Endothelial cell of umbilical vein (primary cell): ENCODE measurements around the gene TRIP13. TPM values are rescaled to one million over a fixed set of nuclear protein-coding genes. Genes with fewer than 3 reads are reported as not detected.

ENCODE experiments used
- BruUV-seq: library from RNA; stranded (reverse); fragments of 400-500 nt; replicated peaks from 2 replicates; lab custom pipeline; 2021; lab: Mats Ljungman, UMichigan
- CTCF ChIA-PET: fragments of 300-600, 350-600 bp; sonication (Branson Sonifier 250); formaldehyde crosslinking; loops from one replicate; lab custom pipeline; 2021; ENCODE audit warnings: antibody characterized with exemption, inconsistent platforms; lab: Charles Lee
- POLR2A ChIA-PET: fragments of 300-600, 350-600 bp; sonication (Branson Sonifier 250); formaldehyde crosslinking; loops from one replicate; lab custom pipeline; 2021; ENCODE audit warnings: antibody characterized with exemption, inconsistent platforms; lab: Charles Lee
- DNase-seq: peaks from one replicate; pipeline ENCODE4 v3.0.0-alpha.2; 2011; ENCODE audit warnings: low read depth, low spot score
- FAIRE-seq: peaks from 2 replicates; lab custom pipeline; 2011; peaks lifted over from hg19 to GRCh38; lab: Jason Lieb, UNC
- H2AFZ ChIP-seq: 2 replicates; pipeline ENCODE4 v1.6.0; 2012; ENCODE audit warnings: low read depth, low read length, control low read depth, inconsistent platforms
- H3K27ac ChIP-seq: 2 replicates; pipeline ENCODE4 v1.5.1; 2011; ENCODE audit warnings: low read depth, mild to moderate bottlenecking, control low read depth, low read length, moderate library complexity; ENCODE audit not compliant: insufficient read depth
- H3K27me3 ChIP-seq, 2 experiments: 2 replicates each; pipeline versions ENCODE4 v1.6.0 to v1.6.1; 2011; ENCODE audit warnings: low read length in 2 of 2, mixed read lengths in 1 of 2; ENCODE audit not compliant: control insufficient read depth in 2 of 2, insufficient read depth in 2 of 2
- H3K36me3 ChIP-seq, 2 experiments: 2 replicates in 1 of 2; 3 replicates in 1 of 2; pipeline ENCODE4 v1.5.1; 2011; ENCODE audit warnings: low read length in 2 of 2, mild to moderate bottlenecking in 1 of 2, moderate library complexity in 1 of 2; ENCODE audit not compliant: control insufficient read depth in 2 of 2, insufficient read depth in 2 of 2; ENCODE audit errors: extremely low read depth in 1 of 2
- H3K4me1 ChIP-seq: 3 replicates; pipeline ENCODE4 v1.5.1; 2011; ENCODE audit warnings: mild to moderate bottlenecking, low read length; ENCODE audit not compliant: control insufficient read depth, insufficient read depth; ENCODE audit errors: extremely low read depth
- H3K4me2 ChIP-seq: 2 replicates; pipeline ENCODE4 v1.6.1; 2011; ENCODE audit warnings: low read length, control low read depth, mixed read lengths; ENCODE audit not compliant: insufficient read depth
- H3K4me3 ChIP-seq, 3 experiments: fragments of 200-600 bp in 1 of 3; sonication (generic), shearing (Covaris generic) in 1 of 3; replicated peaks in 1 of 3; 2 replicates each; pipeline ENCODE4 v1.5.1; 2011 to 2016; ENCODE audit warnings: control low read depth in 3 of 3, low read length in 3 of 3, mild to moderate bottlenecking in 2 of 3, inconsistent platforms in 1 of 3, low read depth in 1 of 3, moderate library complexity in 1 of 3; ENCODE audit not compliant: insufficient read depth in 1 of 3
- H3K79me2 ChIP-seq: 2 replicates; pipeline ENCODE4 v1.6.0; 2012; ENCODE audit warnings: low read length, inconsistent platforms; ENCODE audit not compliant: control insufficient read depth, insufficient read depth
- H3K9ac ChIP-seq: replicated peaks from 2 replicates; pipeline ENCODE3; 2011; ENCODE audit warnings: low read length, control low read depth; ENCODE audit not compliant: insufficient read depth; ENCODE audit errors: extremely low read depth
- H3K9me1 ChIP-seq: replicated peaks from 3 replicates; pipeline ENCODE4 v1.6.0; 2011; ENCODE audit warnings: mild to moderate bottlenecking, low read length; ENCODE audit not compliant: control insufficient read depth, insufficient read depth; ENCODE audit errors: extremely low read depth
- H3K9me3 ChIP-seq: replicated peaks from 2 replicates; pipeline ENCODE4 v1.5.1; 2012; ENCODE audit warnings: low read length, inconsistent platforms; ENCODE audit not compliant: control insufficient read depth, insufficient read depth
- H4K20me1 ChIP-seq: replicated peaks from 2 replicates; pipeline ENCODE3; 2011; ENCODE audit warnings: mild to moderate bottlenecking, low read length; ENCODE audit not compliant: control insufficient read depth, insufficient read depth; ENCODE audit errors: extremely low read depth
- EZH2 ChIP-seq: IDR thresholded peaks from 2 replicates; pipeline ENCODE4 v1.6.1; 2012; ENCODE audit warnings: borderline replicate concordance, low read depth, mild to moderate bottlenecking, moderate library complexity, low read length, inconsistent platforms; ENCODE audit not compliant: severe bottlenecking
- FOS ChIP-seq: IDR thresholded peaks from 2 replicates; pipeline ENCODE4 v1.6.1; 2011; ENCODE audit warnings: mild to moderate bottlenecking, low read length, moderate library complexity, borderline replicate concordance; ENCODE audit not compliant: insufficient read depth
- GATA2 ChIP-seq: IDR thresholded peaks from 2 replicates; pipeline ENCODE4 v1.7.0; 2011; ENCODE audit warnings: low read depth, mild to moderate bottlenecking, moderate library complexity, mixed read lengths, low read length; ENCODE audit not compliant: insufficient read length, insufficient read depth
- JUN ChIP-seq: IDR thresholded peaks from 2 replicates; pipeline ENCODE4 v1.6.1; 2011; ENCODE audit warnings: borderline replicate concordance, low read depth; ENCODE audit not compliant: insufficient read length, insufficient read depth
- MAX ChIP-seq: IDR thresholded peaks from 2 replicates; pipeline ENCODE4 v1.6.1; 2011; ENCODE audit not compliant: insufficient read depth, insufficient read length
- MYC ChIP-seq: IDR thresholded peaks from one replicate; pipeline ENCODE4 v1.6.1; 2011; ENCODE audit warnings: mild to moderate bottlenecking, low read depth, low read length
- POLR2A ChIP-seq: IDR thresholded peaks from 2 replicates; pipeline ENCODE4 v1.6.1; 2012; ENCODE audit warnings: low read depth, mild to moderate bottlenecking, control low read depth, low read length
- POLR2AphosphoS5 ChIP-seq: IDR thresholded peaks from 2 replicates; pipeline ENCODE4 v1.6.1; 2012; ENCODE audit warnings: low read depth, mild to moderate bottlenecking, control low read depth, low read length, moderate library complexity; ENCODE audit not compliant: insufficient read depth
- dilution Hi-C: fragments of 300-500 bp; cut with MboI; formaldehyde crosslinking; loops from one replicate; pipeline ENCODE4 v1.15.0; 2019; ENCODE audit warnings: low sequenced_read_pairs; ENCODE audit not compliant: extremely low pct_ligation_motif_present
- intact Hi-C: fragments of 100-400 bp; cut with micrococcal nuclease; formaldehyde crosslinking; loops from one replicate; pipeline ENCODE4 v1.10.0; 2022
- polyA plus RNA-seq, 4 experiments: library from polyadenylated mRNA; depleted of rRNA in 3 of 4; stranded (reverse) in 3 of 4; unstranded in 1 of 4; fragments of >200 nt; gene quantifications; 2 replicates each; pipeline versions ENCODE4 v1.2.1 to v1.2.3, GENCODE V29; 2011 to 2012; ENCODE audit warnings: missing spikeins in 1 of 4
- total RNA-seq: library from RNA; stranded (reverse); gene quantifications from 2 replicates; pipeline ENCODE4 v1.2.3, GENCODE V29; 2021
- TF ChIP-seq, protein P1 (sequence below), 2 donors: IDR thresholded peaks; 1 replicate in 1 of 2; 2 replicates in 1 of 2; pipeline ENCODE4 v1.5.1; 2011; ENCODE audit warnings: low read length in 2 of 2, mild to moderate bottlenecking in 2 of 2, moderate library complexity in 2 of 2, control low read depth in 1 of 2, inconsistent platforms in 1 of 2, low read depth in 1 of 2; ENCODE audit not compliant: insufficient read depth in 1 of 2; ENCODE audit errors: extremely low read depth in 1 of 2

TRIP13 gene
- total and polyA plus RNA-seq, 2 donors (not counting 3 experiments of a cell fraction or from before 2014, with no cell fraction given): 17.4 to 39.0 TPM

DNA sequence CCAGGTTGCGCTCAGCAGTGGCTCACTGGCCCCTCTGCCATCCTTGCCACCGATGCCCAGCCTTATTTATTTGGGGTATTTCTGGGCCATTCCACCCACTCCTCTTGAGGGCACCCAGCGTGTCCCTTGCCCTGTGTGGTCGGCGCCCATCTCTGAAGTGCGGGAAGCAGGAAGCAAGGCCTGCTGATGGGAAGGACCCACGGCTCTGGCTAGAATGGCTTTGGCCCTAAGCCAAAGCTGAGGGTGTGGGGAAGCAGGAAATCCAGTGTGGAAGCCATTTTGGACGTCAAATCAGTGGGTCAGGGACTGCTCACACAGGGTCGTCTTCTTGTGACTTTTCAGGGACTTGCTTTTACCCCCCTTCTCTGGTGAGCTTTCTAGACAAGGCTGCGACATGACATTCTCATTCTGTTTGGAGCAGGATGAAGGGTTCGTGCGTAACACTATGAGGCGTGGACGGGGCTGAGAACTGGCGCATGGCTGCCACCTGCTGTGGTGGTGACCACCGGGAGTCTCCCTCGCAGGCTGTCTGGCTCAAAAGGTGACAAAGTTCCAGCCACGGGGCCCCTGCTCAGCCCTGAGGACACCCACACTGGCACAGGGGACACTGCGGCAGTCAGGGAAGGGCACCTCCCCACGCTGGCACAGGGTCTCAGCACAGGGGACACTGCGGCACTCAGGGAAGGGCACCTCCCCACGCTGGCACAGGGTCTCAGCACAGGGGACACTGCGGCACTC, 65.2 kb downstream of the TRIP13 start:
- CTCF ChIA-PET: interaction anchor here (0.8 to 1.5 kb wide), 7 partner anchors 10 to 183 kb away, joined by 3 to 7 read pairs (median 3); no protein-coding TSS in a partner anchor
- Histone ChIP-seq H3K79me2 (no peaks in the 10 kb centered on the region), H3K4me1 (peaks cover 19% of the 10 kb centered on the region), H3K9ac (no peak overlapping the region), H2AFZ (no peak overlapping the region), H3K9me3 (no peaks in the 10 kb centered on the region), H3K9me1 (no peaks in the 10 kb centered on the region), H3K4me2 (no peak overlapping the region), H3K4me3 (no peak overlapping the region), H4K20me1 (no peaks in the 10 kb centered on the region), H3K27me3 (no peaks in the 10 kb centered on the region), H3K36me3 (no peaks in the 10 kb centered on the region), H3K27ac (no peak overlapping the region)
- no TSS peak for BruUV-seq
- DNase-seq: peak; percentile 23
- POLR2A ChIA-PET: no interaction called here
- no peak for TF ChIP-seq POLR2AphosphoS5
- no peak for TF ChIP-seq FOS
- TF ChIP-seq GATA2: no peak
- TF ChIP-seq MYC: no peak
- no peak for TF ChIP-seq JUN
- no peak for TF ChIP-seq POLR2A
- TF ChIP-seq, protein P1, sequence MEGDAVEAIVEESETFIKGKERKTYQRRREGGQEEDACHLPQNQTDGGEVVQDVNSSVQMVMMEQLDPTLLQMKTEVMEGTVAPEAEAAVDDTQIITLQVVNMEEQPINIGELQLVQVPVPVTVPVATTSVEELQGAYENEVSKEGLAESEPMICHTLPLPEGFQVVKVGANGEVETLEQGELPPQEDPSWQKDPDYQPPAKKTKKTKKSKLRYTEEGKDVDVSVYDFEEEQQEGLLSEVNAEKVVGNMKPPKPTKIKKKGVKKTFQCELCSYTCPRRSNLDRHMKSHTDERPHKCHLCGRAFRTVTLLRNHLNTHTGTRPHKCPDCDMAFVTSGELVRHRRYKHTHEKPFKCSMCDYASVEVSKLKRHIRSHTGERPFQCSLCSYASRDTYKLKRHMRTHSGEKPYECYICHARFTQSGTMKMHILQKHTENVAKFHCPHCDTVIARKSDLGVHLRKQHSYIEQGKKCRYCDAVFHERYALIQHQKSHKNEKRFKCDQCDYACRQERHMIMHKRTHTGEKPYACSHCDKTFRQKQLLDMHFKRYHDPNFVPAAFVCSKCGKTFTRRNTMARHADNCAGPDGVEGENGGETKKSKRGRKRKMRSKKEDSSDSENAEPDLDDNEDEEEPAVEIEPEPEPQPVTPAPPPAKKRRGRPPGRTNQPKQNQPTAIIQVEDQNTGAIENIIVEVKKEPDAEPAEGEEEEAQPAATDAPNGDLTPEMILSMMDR (IDR thresholded peaks at IDR 0.05; ENCODE audit: extremely low read depth in 1 of 2, insufficient read depth in 1 of 2, low read depth in 1 of 2, low read length in 2 of 2): no peak
- TF ChIP-seq EZH2: no peak
- no peak for TF ChIP-seq MAX
- intact Hi-C loops (loop anchor here (1.0 kb wide), 1 partner anchor 66 kb away; the partner anchor contains the start of genes BRD9 and TRIP13), dilution Hi-C loops (no loop called here)
- no peak for FAIRE-seq
